K562 (cell line): ENCODE measurements around the gene CXCL17. TPM values are rescaled to one million over a fixed set of nuclear protein-coding genes. Genes with fewer than 3 reads are reported as not detected.

Experiments
- ATAC-seq: fragments of 200-7000 bp; cut with Tn5 transposase; 3 replicates; pipeline ENCODE4 v1.9.1; 2020; ENCODE audit warnings: moderate library complexity
- BruUV-seq: library from RNA; stranded (reverse); fragments of 400-500 nt; replicated peaks from 2 replicates; lab custom pipeline; 2021; lab: Mats Ljungman, UMichigan
- CTCF ChIA-PET: fragments of 300-600 bp; formaldehyde crosslinking; extraction: SDS; loops from one replicate; lab custom pipeline; 2021; ENCODE audit warnings: low intra/inter-chr PET ratio; lab: Yijun Ruan, JAX
- POLR2A ChIA-PET: fragments of 300-600, 350-650 bp; sonication (Branson Sonifier 250); formaldehyde crosslinking; extraction: SDS; loops from one replicate; lab custom pipeline; 2021; ENCODE audit warnings: antibody characterized with exemption, inconsistent platforms; lab: Yijun Ruan, JAX
- DNase-seq, 4 experiments: peaks; one replicate each; pipeline versions ENCODE4 v3.0.0 to v3.0.0-alpha.2; 2011 to 2018; ENCODE audit warnings: low spot score in 3 of 4, mixed read lengths in 3 of 4; ENCODE audit errors: extremely low read depth in 1 of 4
- FAIRE-seq: peaks from 2 replicates; lab custom pipeline; 2011; peaks lifted over from hg19 to GRCh38; lab: Jason Lieb, UNC
- H2AFZ ChIP-seq: 2 replicates; pipeline ENCODE4 v1.6.0; 2011; ENCODE audit warnings: low read depth, low read length, control low read depth, inconsistent platforms
- H3K27ac ChIP-seq: fragments of 200-600 bp; 3 replicates; pipeline ENCODE4 v1.8.0; 2011; ENCODE audit warnings: low read depth, mild to moderate bottlenecking, control low read depth, inconsistent platforms, low read length, moderate library complexity, mixed read lengths; ENCODE audit errors: extremely low read depth
- H3K27me3 ChIP-seq, 2 experiments: fragments of 300-600 bp in 1 of 2; 2 replicates in 1 of 2; 3 replicates in 1 of 2; pipeline versions ENCODE4 v1.6.0 to v1.8.0; 2011; ENCODE audit warnings: inconsistent platforms in 2 of 2, low read length in 2 of 2, mild to moderate bottlenecking in 1 of 2, mixed read lengths in 1 of 2, moderate library complexity in 1 of 2; ENCODE audit not compliant: control insufficient read depth in 2 of 2, insufficient read depth in 2 of 2
- H3K36me3 ChIP-seq: fragments of 300-600 bp; 3 replicates; pipeline ENCODE4 v1.8.0; 2011; ENCODE audit warnings: mild to moderate bottlenecking, low read length, inconsistent platforms; ENCODE audit not compliant: control insufficient read depth, insufficient read depth
- H3K4me1 ChIP-seq, 2 experiments: fragments of 200-600 bp in 1 of 2; replicated peaks in 1 of 2; 2 replicates in 1 of 2; 3 replicates in 1 of 2; pipeline versions ENCODE4 v1.5.1 to v1.8.0; 2011; ENCODE audit warnings: inconsistent platforms in 2 of 2, low read length in 2 of 2, mild to moderate bottlenecking in 1 of 2, mixed read lengths in 1 of 2, moderate library complexity in 1 of 2; ENCODE audit not compliant: control insufficient read depth in 2 of 2, insufficient read depth in 2 of 2
- H3K4me2 ChIP-seq: 2 replicates; pipeline ENCODE4 v1.6.1; 2011; ENCODE audit warnings: low read length, control low read depth, inconsistent platforms, mixed read lengths; ENCODE audit not compliant: insufficient read depth
- H3K4me3 ChIP-seq: fragments of 200-600 bp; sonication (generic), shearing (Covaris generic); 2 replicates; pipeline ENCODE4 v1.5.1; 2016; ENCODE audit warnings: control low read depth, inconsistent platforms
- H3K79me2 ChIP-seq: fragments of 200-600 bp; 3 replicates; pipeline ENCODE4 v1.8.0; 2011; ENCODE audit warnings: low read length, inconsistent platforms; ENCODE audit not compliant: control insufficient read depth, insufficient read depth
- H3K9ac ChIP-seq, 2 experiments: 2 replicates each; pipeline versions ENCODE4 v1.6.0 to v1.6.1; 2011; ENCODE audit warnings: low read depth in 2 of 2, low read length in 2 of 2, control low read depth in 1 of 2, inconsistent platforms in 1 of 2, mild to moderate bottlenecking in 1 of 2, mixed read lengths in 1 of 2; ENCODE audit not compliant: insufficient read depth in 1 of 2
- H3K9me1 ChIP-seq: one replicate; pipeline ENCODE4 v1.6.0; 2011; ENCODE audit warnings: inconsistent platforms, mild to moderate bottlenecking, low read length, moderate library complexity; ENCODE audit not compliant: control insufficient read depth, insufficient read depth
- H3K9me3 ChIP-seq: replicated peaks from 2 replicates; pipeline ENCODE4 v1.5.1; 2011; ENCODE audit warnings: low read depth, low read length, inconsistent platforms; ENCODE audit not compliant: control insufficient read depth, insufficient read depth
- H4K20me1 ChIP-seq: replicated peaks from 2 replicates; pipeline ENCODE4 v1.6.1; 2011; ENCODE audit warnings: low read length, inconsistent platforms, mixed read lengths; ENCODE audit not compliant: control insufficient read depth, insufficient read depth
- ARHGAP35 ChIP-seq: fragments of 450-650 bp; IDR thresholded peaks from 2 replicates; pipeline ENCODE4 v1.6.1; 2018; ENCODE audit not compliant: partially characterized antibody
- ATF1 ChIP-seq, 2 experiments: fragments of 450-650 bp in 1 of 2; IDR thresholded peaks; 2 replicates each; pipeline ENCODE4 v1.6.1; 2016; ENCODE audit warnings: missing compliant biosample characterization in 1 of 2, missing genetic modification characterization in 1 of 2
- ATF4 ChIP-seq: fragments of 450-650 bp; formaldehyde crosslinking; IDR thresholded peaks from 2 replicates; pipeline ENCODE4 v1.4.0; 2022; ENCODE audit warnings: mild to moderate bottlenecking, moderate library complexity
- BRCA1 ChIP-seq, 2 experiments: fragments of 450-650 bp in 1 of 2; sonication (generic) in 1 of 2; formaldehyde crosslinking in 1 of 2; IDR thresholded peaks; 2 replicates each; pipeline versions ENCODE4 v1.5.0 to v1.6.1; 2017 to 2020; ENCODE audit warnings: mild to moderate bottlenecking in 1 of 2, missing genetic modification reagents in 1 of 2
- COPS2 ChIP-seq: fragments of 450-650 bp; conservative IDR thresholded peaks from 2 replicates; pipeline ENCODE4 v1.6.1; 2016; ENCODE audit warnings: mild to moderate bottlenecking, moderate library complexity
- GTF2E2 ChIP-seq: fragments of 200-800 bp; sonication (Bioruptor generic); IDR thresholded peaks from 2 replicates; pipeline ENCODE4 v1.6.1; 2016; ENCODE audit warnings: missing genetic modification characterization, missing compliant biosample characterization
- HEY1 ChIP-seq: fragments of 250-450 bp; sonication (Bioruptor Pico); IDR thresholded peaks from 2 replicates; pipeline ENCODE4 v1.5.0; 2020; ENCODE audit warnings: mild to moderate bottlenecking, moderate library complexity, borderline replicate concordance
- LCOR ChIP-seq: sonication (generic); formaldehyde crosslinking; IDR thresholded peaks from 2 replicates; pipeline ENCODE4 v1.8.0; 2022; ENCODE audit warnings: mild to moderate bottlenecking, missing genetic modification reagents
- SMAD2 ChIP-seq: fragments of 150-350 bp; IDR thresholded peaks from 2 replicates; pipeline ENCODE4 v1.6.1; 2014; ENCODE audit warnings: low read depth, mild to moderate bottlenecking, low read length
- SRSF7 ChIP-seq: fragments of 200-400 bp; formaldehyde crosslinking; optimal IDR thresholded peaks from 2 replicates; pipeline ENCODE3; 2017; ENCODE audit warnings: mild to moderate bottlenecking, low read depth, low read length
- ZBTB7A ChIP-seq: IDR thresholded peaks from 2 replicates; pipeline ENCODE4 v1.6.1; 2011; ENCODE audit warnings: low read depth, mild to moderate bottlenecking, low read length, moderate library complexity, borderline replicate concordance; ENCODE audit not compliant: control insufficient read depth
- ZFX ChIP-seq: sonication (generic); formaldehyde crosslinking; IDR thresholded peaks from 2 replicates; pipeline ENCODE4 v1.8.0; 2022; ENCODE audit warnings: mild to moderate bottlenecking, missing genetic modification reagents, moderate library complexity
- WGBS: fragments of 100-300 bp; shearing (Covaris generic); methylation state at CpG from one replicate; pipeline ENCODE4 v1.1.6; 2016; ENCODE audit warnings: low coverage, mixed read lengths; ENCODE audit not compliant: insufficient coverage; ENCODE audit errors: missing lambda C conversion rate; 5-methylcytosine and 5-hydroxymethylcytosine counted together
- in situ Hi-C: fragments of 300-500 bp; cut with MboI; formaldehyde crosslinking; loops from 4 replicates; pipeline ENCODE4 v1.15.0; 2018; ENCODE audit warnings: inconsistent platforms, mixed read lengths
- intact Hi-C: fragments of 100-400 bp; cut with micrococcal nuclease; formaldehyde crosslinking; loops from 2 replicates; pipeline ENCODE4 v1.14.2; 2022
- polyA plus RNA-seq, 8 experiments: library from polyadenylated mRNA; depleted of rRNA in 4 of 8; stranded (reverse) in 5 of 8; unstranded in 3 of 8; fragments of >200 nt; fragmentation: Nextera tagmentation in 2 of 8; fragmentation: Illumina TruSeq in 1 of 8; extraction: Ambion mirVana in 2 of 8; extraction: Trizol in 1 of 8; gene quantifications; 2 replicates each; pipeline versions ENCODE4 v1.2.1 to v1.2.3, GENCODE V29; 2011 to 2014; ENCODE audit warnings: inconsistent platforms in 1 of 8, missing spikeins in 1 of 8
- total RNA-seq, 7 experiments: library from RNA; depleted of rRNA in 6 of 7; stranded (reverse); fragments of >200 nt in 6 of 7; fragmentation: Illumina TruSeq in 2 of 7; extraction: Trizol in 2 of 7; gene quantifications; 2 replicates each; pipeline versions ENCODE4 v1.2.1 to v1.2.3, GENCODE V29; 2011 to 2021; ENCODE audit warnings: low replicate concordance in 1 of 7

The CXCL17 gene
- total and polyA plus RNA-seq, 9 of the 15 experiments (the other 6 are each of a cell fraction or from before 2014, with no cell fraction given) = 0.10 to 0.15 TPM; not detected in 7

GRCh38 chr19:42421591-42422031 lies 21.1 kb downstream of the CXCL17 start:
- Histone ChIP-seq H3K4me3 (no peak overlapping the region), H3K9me3 (no peaks in the 10 kb centered on the region), H3K79me2 (no peaks in the 10 kb centered on the region), H3K9me1 (no peaks in the 10 kb centered on the region), H3K4me2 (no peak overlapping the region), H3K36me3 (no peaks in the 10 kb centered on the region), H3K27me3 (peaks cover 0 to 5% of the 10 kb centered on the region in 2 experiments; a peak in 1 of 5 replicates), H3K4me1 (peaks cover 0 to 25% of the 10 kb centered on the region in 2 experiments; a peak in 2 of 5 replicates), H2AFZ (no peak overlapping the region), H4K20me1 (no peaks in the 10 kb centered on the region), H3K27ac (no peak overlapping the region), H3K9ac (no peak overlapping the region; a peak in 1 of 4 replicates)
- in situ Hi-C loops (no loop called here), intact Hi-C loops (no loop called here)
- TF ChIP-seq LCOR (no peak), GTF2E2 (tag) (no peak)
- POLR2A ChIA-PET = interaction anchor here (0.7 kb wide), 2 partner anchors 15 to 25 kb away, joined by 3 read pairs; no protein-coding TSS in a partner anchor
- CTCF ChIA-PET = no interaction called here
- WGBS = 14% methylated on average over 9 of the region's 9 CpGs
- no TSS peak for BruUV-seq
- DNase-seq (no peak), ATAC-seq (no peak), FAIRE-seq (no peak)

- H2AFZ ChIP-seq = no peak overlapping the region
- intact Hi-C loops = no loop called here
- DNase-seq (no peak), FAIRE-seq (no peak), ATAC-seq (no peak)
- H3K79me2 ChIP-seq = no peaks in the 10 kb centered on the region
- H3K27ac ChIP-seq = no peak overlapping the region
- H3K9ac ChIP-seq = no peak overlapping the region
- H3K36me3 ChIP-seq = no peaks in the 10 kb centered on the region
- H3K9me3 ChIP-seq = no peaks in the 10 kb centered on the region
- in situ Hi-C loops = no loop called here
- H3K4me3 ChIP-seq = no peak overlapping the region
- H3K27me3 ChIP-seq = peaks cover 0 to 5% of the 10 kb centered on the region in 2 experiments; a peak in 1 of 5 replicates
- WGBS = 34% methylated on average over 4 of the region's 4 CpGs
- no peaks in the 10 kb centered on the region for H4K20me1 ChIP-seq
- TF ChIP-seq ZFX (CRISPR knock-in tag) (no peak), COPS2 (no peak), SRSF7 (no peak), ATF1 (CRISPR knock-in tag; IDR thresholded peaks at IDR 0.05) (no peak), ATF1 (tag; IDR thresholded peaks at IDR 0.05) (no peak), HEY1 (CRISPR knock-in tag) (no peak), SMAD2 (no peak), ARHGAP35 (no peak), BRCA1 (IDR thresholded peaks at IDR 0.05) (no peak), BRCA1 (CRISPR knock-in tag; IDR thresholded peaks at IDR 0.05) (no peak), ZBTB7A (no peak), ATF4 (CRISPR knock-in tag) (no peak)
- H3K4me1 ChIP-seq = peaks cover 0 to 25% of the 10 kb centered on the region in 2 experiments; a peak in 2 of 5 replicates
- no peak overlapping the region for H3K4me2 ChIP-seq
- ChIA-PET POLR2A (interaction anchor here (0.7 kb wide), 2 partner anchors 15 to 25 kb away, joined by 3 read pairs; no protein-coding TSS in a partner anchor), CTCF (no interaction called here)
- no TSS peak for BruUV-seq
- H3K9me1 ChIP-seq = no peaks in the 10 kb centered on the region
Observed at GRCh38 chr19:42421101-42421500, 21.6 kb downstream of the CXCL17 start.
